Activated naive CD4-positive, alpha-beta T cell treated with anti-CD3 and anti-CD28 coated beads for 36 hours (primary cell): ENCODE results near the gene CA4. TPM values are rescaled to one million over a fixed set of nuclear protein-coding genes. Genes with fewer than 3 reads are reported as not detected.

ENCODE experiments used
- CTCF ChIA-PET: fragments of 350-600 bp; sonication (Branson Sonifier 250); formaldehyde crosslinking; loops from one replicate; lab custom pipeline; 2021; ENCODE audit warnings: antibody characterized with exemption; lab: Charles Lee
- DNase-seq: peaks from one replicate; pipeline ENCODE4 v3.0.0-alpha.2; 2020
- H3K27ac Mint-ChIP-seq: one replicate; pipeline ENCODE4 v1.8.0; 2021; ENCODE audit warnings: mild to moderate bottlenecking, mixed read lengths
- H3K27me3 Mint-ChIP-seq: one replicate; pipeline ENCODE4 v1.8.0; 2021; ENCODE audit warnings: low read depth, mixed read lengths
- H3K36me3 Mint-ChIP-seq: one replicate; pipeline ENCODE4 v1.8.0; 2021; ENCODE audit warnings: low read depth, mixed read lengths
- H3K4me1 Mint-ChIP-seq: one replicate; pipeline ENCODE4 v1.8.0; 2021; ENCODE audit warnings: low read depth, mixed read lengths
- H3K4me3 Mint-ChIP-seq: one replicate; pipeline ENCODE4 v1.8.0; 2021; ENCODE audit warnings: mild to moderate bottlenecking, moderate library complexity, mixed read lengths
- H3K9me3 Mint-ChIP-seq: one replicate; pipeline ENCODE4 v1.8.0; 2021; ENCODE audit warnings: mixed read lengths
- intact Hi-C: fragments of 100-400 bp; cut with micrococcal nuclease; formaldehyde crosslinking; loops from one replicate; pipeline ENCODE4 v1.15.1; 2023
- total RNA-seq, 2 experiments: library from RNA; stranded (reverse); gene quantifications; one replicate each; pipeline ENCODE4 v1.2.3, GENCODE V29; 2021

Gene CA4
- total RNA-seq, 2 experiments from 2014 or later, result not detected

DNA sequence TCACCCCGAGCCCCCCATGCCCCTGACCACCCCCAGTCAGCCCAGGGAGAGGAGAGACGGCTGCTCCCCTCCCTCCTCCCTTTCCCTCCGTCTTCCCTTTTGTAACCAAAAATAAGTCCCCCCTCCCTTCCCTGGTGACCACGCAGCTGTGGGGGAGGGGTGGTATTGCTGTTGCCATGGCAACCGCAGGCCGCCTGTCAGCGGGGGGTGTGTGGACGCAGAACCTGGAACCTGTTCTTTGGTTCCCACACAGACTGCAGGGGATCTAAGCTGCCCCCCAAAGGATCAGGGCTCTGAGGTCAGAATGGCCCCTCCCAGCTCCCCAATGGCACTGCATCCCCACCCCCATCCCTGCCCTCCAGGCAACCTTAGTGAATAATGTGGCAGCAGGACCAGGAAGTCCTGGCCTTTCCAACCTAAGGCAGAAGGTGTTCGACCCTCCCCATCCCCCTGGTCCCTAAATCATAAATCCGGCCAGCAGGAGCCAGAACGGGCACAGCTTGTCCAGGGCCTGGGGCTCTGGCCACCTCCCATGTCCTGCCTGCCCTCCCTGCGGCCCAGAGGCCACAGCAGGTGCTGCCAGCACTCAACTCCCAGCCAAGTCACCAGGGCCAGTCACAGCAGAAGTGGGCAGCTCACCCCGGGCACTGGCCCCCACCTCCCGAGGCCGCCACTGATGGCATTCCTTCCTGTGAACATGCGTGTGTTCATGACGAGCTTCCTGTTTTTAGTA is 12.0 kb downstream of the CA4 start:
- Mint-ChIP-seq H3K4me1 (peaks cover 10% of the 10 kb centered on the region), H3K36me3 (no peaks in the 10 kb centered on the region), H3K4me3 (no peak overlapping the region), H3K27ac (no peak overlapping the region), H3K27me3 (peaks cover 9% of the 10 kb centered on the region), H3K9me3 (no peaks in the 10 kb centered on the region)
- intact Hi-C loops, result no loop called here
- DNase-seq, result no peak
- CTCF ChIA-PET, result no interaction called here

DNA sequence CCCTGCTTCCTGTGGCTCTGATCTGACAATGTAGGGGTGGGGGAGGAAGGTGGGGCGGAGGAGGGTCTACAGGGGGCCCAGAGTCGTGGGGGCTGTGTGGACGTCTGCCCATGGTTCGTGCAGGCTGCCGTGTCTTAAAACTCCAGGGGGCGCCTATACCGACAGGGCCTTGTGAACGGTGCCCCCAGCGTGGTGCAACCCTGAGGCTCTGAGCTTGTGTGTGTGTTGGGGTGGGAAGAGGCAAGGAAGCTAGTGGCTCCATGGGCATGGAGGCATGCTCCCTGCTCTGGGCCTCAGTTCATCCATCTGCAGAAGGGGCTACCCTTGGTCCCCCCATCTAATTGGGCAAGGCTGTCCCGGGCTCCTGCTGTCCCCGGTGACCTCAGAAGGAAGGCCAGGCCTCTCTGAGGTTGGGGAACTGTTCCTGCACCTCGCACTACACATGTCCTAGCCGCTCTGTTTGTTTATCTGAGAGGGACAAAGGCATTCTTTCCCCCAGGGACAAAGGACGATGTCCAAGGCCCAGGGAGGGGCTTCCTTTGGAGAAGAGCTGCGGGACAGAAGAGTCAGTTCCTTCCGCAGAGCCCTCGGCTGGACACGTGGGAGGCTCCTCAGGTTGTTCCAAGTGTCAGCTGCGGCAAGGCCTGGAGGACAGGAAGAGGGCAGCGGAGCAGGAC is 13.5 kb downstream of the CA4 start:
- H3K4me1 Mint-ChIP-seq, result peaks cover 13% of the 10 kb centered on the region
- H3K4me3 Mint-ChIP-seq, result no peak overlapping the region
- CTCF ChIA-PET, result no interaction called here
- intact Hi-C loops, result no loop called here
- peaks cover 12% of the 10 kb centered on the region for H3K27me3 Mint-ChIP-seq
- no peaks in the 10 kb centered on the region for H3K9me3 Mint-ChIP-seq
- no peaks in the 10 kb centered on the region for H3K36me3 Mint-ChIP-seq
- DNase-seq, result no peak
- H3K27ac Mint-ChIP-seq, result no peak overlapping the region

DNA sequence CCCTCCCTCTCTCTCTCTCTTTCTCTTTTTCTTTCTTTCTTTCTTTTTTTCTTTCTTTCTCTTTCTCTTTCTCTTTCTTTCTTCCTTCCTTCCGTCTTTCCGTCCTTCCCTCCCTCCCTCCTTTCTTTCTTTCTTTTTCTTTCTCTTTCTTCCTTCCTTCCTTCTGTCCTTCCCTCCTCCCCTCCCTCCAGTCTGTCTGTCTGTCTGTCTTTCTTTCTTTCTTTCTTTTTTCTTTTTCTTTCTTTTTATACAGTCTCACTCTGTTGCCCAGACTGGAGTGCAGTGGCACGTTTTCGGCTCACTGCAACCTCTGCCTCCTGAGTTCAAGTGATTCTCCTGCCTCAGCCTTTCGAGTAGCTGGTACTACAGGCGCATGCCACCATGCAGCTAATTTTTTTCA is 14.4 kb downstream of the CA4 start:
- intact Hi-C loops, result no loop called here
- Mint-ChIP-seq H3K27ac (no peak overlapping the region), H3K27me3 (peaks cover 12% of the 10 kb centered on the region), H3K36me3 (no peaks in the 10 kb centered on the region), H3K4me1 (peaks cover 13% of the 10 kb centered on the region), H3K9me3 (no peaks in the 10 kb centered on the region), H3K4me3 (no peak overlapping the region)
- no peak for DNase-seq
- CTCF ChIA-PET, result no interaction called here

DNA sequence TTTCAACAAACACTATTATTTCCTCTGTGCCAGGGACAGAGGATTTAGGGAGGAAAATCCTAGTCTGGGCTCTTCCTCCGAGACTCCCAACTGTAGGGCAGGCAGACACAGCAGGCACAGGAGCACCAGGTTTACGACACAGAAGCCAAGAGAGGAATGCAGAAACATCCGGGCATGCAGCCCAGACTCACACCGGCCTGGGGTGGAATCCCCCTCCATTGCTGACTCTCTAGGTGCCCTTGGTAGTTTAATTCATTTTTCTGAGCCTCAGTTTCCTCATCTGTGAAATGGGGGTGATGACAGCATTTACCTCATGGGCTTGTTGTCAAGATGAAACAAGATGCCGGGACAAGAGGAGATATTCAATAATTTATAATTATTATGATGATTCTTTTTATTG is 14.9 kb downstream of the CA4 start:
- CTCF ChIA-PET, result no interaction called here
- peaks cover 15% of the 10 kb centered on the region for H3K4me1 Mint-ChIP-seq
- intact Hi-C loops, result no loop called here
- no peak overlapping the region for H3K27ac Mint-ChIP-seq
- no peaks in the 10 kb centered on the region for H3K9me3 Mint-ChIP-seq
- DNase-seq, result no peak
- H3K36me3 Mint-ChIP-seq, result no peaks in the 10 kb centered on the region
- peaks cover 12% of the 10 kb centered on the region for H3K27me3 Mint-ChIP-seq
- no peak overlapping the region for H3K4me3 Mint-ChIP-seq

DNA sequence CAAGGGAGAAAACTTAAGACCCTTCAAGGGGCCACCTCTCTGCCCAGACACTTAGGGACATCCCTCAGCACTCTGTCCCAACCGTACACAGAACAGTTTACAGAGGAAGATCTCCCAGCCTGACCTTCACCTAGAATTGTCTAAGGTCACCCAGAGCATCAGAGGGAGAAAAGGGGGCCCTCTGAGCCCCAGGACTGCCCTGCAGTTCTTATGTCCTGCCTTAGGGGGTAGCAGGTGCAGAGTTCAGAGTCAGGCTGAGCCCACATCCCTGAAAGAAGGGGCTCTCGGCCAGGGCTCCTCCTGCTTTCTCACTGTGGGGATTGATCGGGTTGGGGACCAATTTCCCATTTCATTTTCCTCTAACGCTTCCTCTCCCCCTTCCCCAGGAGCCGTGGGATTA is 15.4 kb downstream of the CA4 start:
- Mint-ChIP-seq H3K27me3 (peaks cover 10% of the 10 kb centered on the region), H3K4me3 (no peak overlapping the region), H3K9me3 (no peaks in the 10 kb centered on the region), H3K4me1 (peaks cover 20% of the 10 kb centered on the region), H3K36me3 (no peaks in the 10 kb centered on the region), H3K27ac (no peak overlapping the region)
- CTCF ChIA-PET, result no interaction called here
- intact Hi-C loops, result no loop called here
- DNase-seq, result no peak

DNA sequence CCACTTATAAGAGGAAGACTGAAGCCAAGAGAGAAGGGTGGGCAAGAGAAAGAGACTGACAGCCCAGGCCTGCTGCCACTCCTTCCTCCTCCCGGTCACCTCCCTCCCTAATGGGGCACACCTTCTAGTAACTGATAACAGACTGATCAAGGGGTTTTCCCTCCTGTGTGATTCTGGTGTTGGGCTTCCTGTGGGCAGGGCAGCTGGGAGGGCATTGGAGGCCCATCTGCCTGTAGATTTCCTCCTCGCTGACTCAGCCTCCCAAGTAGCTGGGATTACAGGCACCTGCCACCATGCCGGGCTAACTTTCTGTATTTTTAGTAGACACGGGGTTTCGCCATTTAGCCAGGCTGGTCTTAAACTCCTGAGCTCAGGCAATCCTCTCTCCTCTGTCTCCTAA is 16.2 kb downstream of the CA4 start:
- intact Hi-C loops, result no loop called here
- Mint-ChIP-seq H3K36me3 (no peaks in the 10 kb centered on the region), H3K27ac (no peak overlapping the region), H3K4me3 (no peak overlapping the region), H3K9me3 (no peaks in the 10 kb centered on the region), H3K4me1 (peaks cover 28% of the 10 kb centered on the region), H3K27me3 (peaks cover 6% of the 10 kb centered on the region)
- CTCF ChIA-PET, result no interaction called here
- DNase-seq, result peak; percentile 69

DNA sequence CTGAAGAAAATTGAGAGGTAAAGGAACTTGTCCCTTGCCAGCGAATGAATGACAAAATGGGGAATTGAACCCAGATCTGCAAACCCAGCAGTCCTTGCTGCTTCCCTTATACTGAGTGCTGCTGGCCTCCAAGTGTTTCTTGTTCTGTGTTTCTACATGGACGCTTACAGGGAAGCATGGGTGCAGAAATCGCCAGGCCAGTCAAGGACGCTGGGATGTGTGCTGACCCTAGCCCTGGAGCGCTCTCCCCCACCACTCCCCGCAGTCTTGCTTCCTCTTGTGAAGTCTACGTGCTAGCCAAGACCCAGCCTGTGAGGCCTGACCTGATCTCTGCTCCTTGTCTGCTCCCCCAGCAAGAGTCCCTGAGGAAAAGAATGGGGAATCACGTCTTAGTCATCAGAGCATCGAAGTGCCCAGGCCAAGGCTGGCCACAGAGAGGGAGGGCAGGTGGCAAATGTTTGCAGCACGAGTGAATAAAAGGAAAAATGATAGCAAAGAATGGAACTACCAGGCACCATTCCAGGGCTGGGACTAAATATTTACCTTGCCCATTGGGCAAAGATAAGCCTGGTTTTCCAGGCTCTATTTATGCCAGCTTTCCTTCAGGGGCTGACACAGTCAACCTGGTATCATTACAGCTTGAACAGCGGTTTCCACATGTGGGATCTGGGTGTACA is 17.4 kb downstream of the CA4 start:
- Mint-ChIP-seq H3K27ac (no peak overlapping the region), H3K27me3 (peaks cover 3% of the 10 kb centered on the region), H3K4me3 (no peak overlapping the region), H3K9me3 (no peaks in the 10 kb centered on the region), H3K36me3 (no peaks in the 10 kb centered on the region), H3K4me1 (peaks cover 31% of the 10 kb centered on the region)
- DNase-seq, result no peak
- CTCF ChIA-PET, result no interaction called here
- intact Hi-C loops, result no loop called here

DNA sequence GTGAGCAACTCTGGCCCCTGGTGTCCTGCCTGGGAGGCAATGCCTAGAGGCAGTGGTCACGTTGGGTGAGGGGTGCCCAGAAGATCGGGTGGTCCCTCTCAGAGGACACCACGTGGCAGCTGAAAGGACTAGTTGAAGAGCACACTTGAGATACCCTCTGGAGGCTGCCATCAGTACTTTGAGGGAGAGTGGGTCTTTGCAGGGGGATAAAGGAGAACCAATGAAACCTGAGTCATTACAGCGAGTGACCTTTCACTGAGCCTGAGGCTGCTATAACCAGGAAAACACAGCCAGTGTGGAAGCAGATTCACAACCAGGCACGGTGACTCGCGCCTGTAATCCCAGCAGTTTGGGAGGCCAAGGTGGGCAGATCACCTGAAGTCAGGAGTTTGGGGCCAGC is 18.9 kb downstream of the CA4 start:
- Mint-ChIP-seq H3K27ac (no peak overlapping the region), H3K27me3 (peaks cover 3% of the 10 kb centered on the region), H3K4me3 (no peak overlapping the region), H3K9me3 (no peaks in the 10 kb centered on the region), H3K4me1 (peaks cover 34% of the 10 kb centered on the region), H3K36me3 (no peaks in the 10 kb centered on the region)
- no peak for DNase-seq
- CTCF ChIA-PET, result interaction anchor here (0.7 kb wide), 1 partner anchor 109 kb away, joined by 3 read pairs; no protein-coding TSS in a partner anchor
- intact Hi-C loops, result no loop called here

DNA sequence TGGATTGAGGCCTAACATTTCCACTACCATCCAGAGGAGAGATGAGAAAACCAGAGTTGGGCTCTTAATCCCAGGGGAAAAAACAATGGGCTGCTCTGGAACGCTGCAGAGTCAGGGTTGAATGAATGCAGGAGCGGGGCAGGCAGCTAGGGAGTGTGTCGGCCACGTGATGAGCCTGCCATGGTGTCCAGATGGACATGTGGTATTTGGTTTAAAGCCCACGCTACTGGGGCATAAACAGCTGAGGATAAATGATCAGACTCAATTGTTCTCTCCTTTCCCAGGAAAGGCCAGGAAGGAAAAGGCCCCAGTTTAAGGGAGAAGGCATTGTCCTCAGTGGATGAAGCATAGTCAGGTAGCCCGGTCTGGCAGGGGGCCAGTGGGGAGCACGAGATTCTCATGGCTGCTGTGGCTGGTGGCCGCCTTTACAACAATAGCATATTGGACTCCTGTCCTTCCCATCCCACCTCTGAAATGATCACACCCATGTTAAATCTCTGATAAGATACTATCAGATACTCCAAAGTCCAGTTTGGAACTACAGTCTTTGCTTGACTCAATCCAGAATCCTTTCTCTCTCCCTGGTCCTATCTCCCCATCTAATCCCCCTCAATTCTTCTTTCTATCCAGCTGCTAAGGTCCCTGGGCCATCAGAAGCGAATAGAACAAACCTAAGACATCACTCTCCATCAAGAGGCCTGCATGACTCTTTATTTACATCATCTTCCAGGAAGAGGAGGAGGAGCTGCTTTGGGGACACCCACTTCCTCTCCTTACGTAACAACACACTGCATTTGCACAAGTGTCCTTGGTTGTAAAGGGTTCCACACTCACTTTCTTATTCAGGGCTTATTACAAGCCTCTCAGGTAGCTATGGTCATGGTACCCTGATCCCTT is 20.4 kb downstream of the CA4 start:
- peak; percentile 63 for DNase-seq
- intact Hi-C loops, result loop anchor here (2.0 to 10.0 kb wide), 2 partner anchors 135 to 223 kb away; partner anchors contain the start of gene USP32
- CTCF ChIA-PET, result interaction anchor here (0.6 to 2.5 kb wide), 4 partner anchors 24 to 62 kb away, joined by 3 to 8 read pairs (median 4); no protein-coding TSS in a partner anchor
- Mint-ChIP-seq H3K36me3 (no peaks in the 10 kb centered on the region), H3K9me3 (no peaks in the 10 kb centered on the region), H3K4me1 (peaks cover 34% of the 10 kb centered on the region), H3K27me3 (peaks cover 3% of the 10 kb centered on the region), H3K27ac (peak overlapping the region; percentile 80), H3K4me3 (peak overlapping the region; percentile 40)

DNA sequence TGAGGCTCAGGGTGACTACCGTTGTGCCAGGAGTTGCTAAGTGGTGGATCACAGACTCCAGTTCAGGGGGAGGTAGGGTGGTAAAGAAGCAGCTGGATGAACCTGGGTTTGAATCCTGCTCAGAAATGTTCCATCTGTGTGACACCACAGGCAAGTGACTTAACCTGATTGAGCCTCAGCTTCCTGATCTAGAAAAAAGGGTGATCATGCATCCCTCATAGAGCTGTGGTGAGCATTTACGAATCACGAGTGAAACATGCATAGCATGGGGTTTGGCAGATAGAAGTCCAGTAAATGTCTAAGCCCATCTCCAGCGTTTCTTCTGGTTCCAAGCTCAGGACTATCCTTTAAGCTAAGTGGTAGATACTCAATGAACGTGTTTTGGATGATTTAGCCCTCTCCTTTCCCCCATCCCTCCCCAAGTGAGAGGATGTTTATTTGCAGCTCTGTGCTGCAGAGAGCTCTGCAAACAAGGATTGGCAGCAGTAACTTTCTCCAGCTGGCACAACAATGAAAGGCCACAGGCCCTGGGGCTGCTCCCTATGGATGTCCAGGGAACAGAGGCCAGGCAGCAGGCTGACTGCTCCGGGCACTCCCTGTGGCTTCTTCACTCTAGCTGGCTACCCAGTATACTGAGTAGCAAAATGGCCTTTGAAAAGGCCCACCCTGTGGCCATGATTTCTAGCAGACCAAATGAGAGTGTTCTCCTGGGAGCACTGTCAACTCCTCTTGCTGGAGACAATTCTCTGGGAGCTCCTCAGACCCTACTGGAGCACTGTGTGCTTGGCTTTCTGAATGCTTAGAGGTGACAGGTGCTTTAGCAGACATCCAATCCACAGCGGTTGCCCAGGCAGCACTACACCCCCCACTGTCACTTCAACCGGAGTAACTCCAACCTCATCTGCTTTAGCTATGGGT is 21.3 kb downstream of the CA4 start:
- no peaks in the 10 kb centered on the region for H3K9me3 Mint-ChIP-seq
- DNase-seq, result no peak

DNA sequence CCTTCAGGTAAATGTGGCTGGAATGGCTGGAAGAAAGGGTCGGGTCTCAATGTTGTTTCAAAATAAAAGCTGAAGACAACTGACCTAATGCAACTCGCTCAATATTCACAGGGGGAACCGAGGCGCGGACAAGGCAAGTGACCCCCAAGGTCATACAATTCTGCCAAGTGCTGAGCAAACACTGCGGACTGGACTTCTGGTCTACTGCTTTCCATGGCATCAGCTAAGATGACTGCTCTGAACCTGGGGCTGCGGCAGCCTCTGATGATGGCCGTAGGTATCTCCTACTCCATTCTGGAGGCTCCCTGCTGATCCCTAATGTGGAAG is 21.9 kb downstream of the CA4 start:
- Mint-ChIP-seq H3K27ac (no peak overlapping the region), H3K36me3 (no peaks in the 10 kb centered on the region), H3K27me3 (peaks cover 3% of the 10 kb centered on the region), H3K4me3 (no peak overlapping the region), H3K9me3 (no peaks in the 10 kb centered on the region), H3K4me1 (peaks cover 24% of the 10 kb centered on the region)
- CTCF ChIA-PET, result interaction anchor here (0.6 to 2.5 kb wide), 3 partner anchors 26 to 39 kb away, joined by 3 to 8 read pairs (median 4); no protein-coding TSS in a partner anchor
- intact Hi-C loops, result loop anchor here (2.0 to 10.0 kb wide), 2 partner anchors 137 to 221 kb away; partner anchors contain the start of gene USP32
- no peak for DNase-seq

More for the DNA sequence above, 21.3 kb downstream of the CA4 start:
- H3K36me3 Mint-ChIP-seq, result no peaks in the 10 kb centered on the region
- peak overlapping the region; percentile 80 for H3K27ac Mint-ChIP-seq
- peaks cover 3% of the 10 kb centered on the region for H3K27me3 Mint-ChIP-seq
- intact Hi-C loops, result loop anchor here (2.0 to 10.0 kb wide), 2 partner anchors 136 to 222 kb away; partner anchors contain the start of gene USP32
- H3K4me1 Mint-ChIP-seq, result peaks cover 27% of the 10 kb centered on the region
- CTCF ChIA-PET, result interaction anchor here (0.6 to 2.5 kb wide), 5 partner anchors 25 to 239 kb away, joined by 3 to 8 read pairs (median 3); no protein-coding TSS in a partner anchor
- peak overlapping the region; percentile 39 for H3K4me3 Mint-ChIP-seq
